ENCODE results near the gene C6orf89. TPM values are rescaled to one million over a fixed set of nuclear protein-coding genes. Genes with fewer than 3 reads are reported as not detected.
"Not testable (repeated sequence)": the region's sequence is repeated elsewhere in the genome, so short reads cannot be mapped to it uniquely, and the experiment has no call there.

The C6orf89 gene
- total RNA-seq, 1 experiment from 2014 or later, result 47.6 TPM

DNA sequence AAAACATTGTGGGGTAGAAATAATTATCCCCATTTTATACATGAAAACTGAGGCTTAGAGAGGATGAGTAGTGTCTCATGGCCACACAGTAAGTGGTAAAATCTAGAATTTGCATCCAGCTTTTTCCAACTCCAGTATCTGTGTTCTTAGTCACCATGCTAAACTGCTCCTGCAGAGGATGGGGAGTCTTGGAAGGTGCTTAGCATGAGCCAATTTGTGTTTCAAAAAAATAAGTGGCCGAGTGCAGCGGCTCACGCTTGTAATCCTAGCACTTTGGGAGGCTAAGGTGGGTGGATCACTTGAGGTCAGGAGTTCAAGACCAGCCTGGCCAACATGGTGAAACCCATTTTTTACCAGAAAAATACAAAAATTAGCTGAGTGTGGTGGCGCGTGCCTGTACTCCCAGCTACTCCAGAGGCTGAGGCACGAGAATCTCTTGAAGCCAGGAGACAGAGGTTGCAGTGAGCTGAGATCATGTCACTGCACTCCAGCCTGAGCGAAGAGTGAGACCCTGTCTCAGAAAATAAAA, 2.4 kb downstream of the C6orf89 start:
- no peak overlapping the region for H3K27ac ChIP-seq
- no peak overlapping the region for H3K4me3 ChIP-seq
- H3K9me3 ChIP-seq (replicated peaks), result no peaks in the 10 kb centered on the region
- H3K27me3 ChIP-seq (replicated peaks), result no peaks in the 10 kb centered on the region
- DNase-seq (ENCODE audit: low read depth in 1 of 2, low spot score in 2 of 2), result no peak
- H3K4me1 ChIP-seq (replicated peaks), result peaks cover 8% of the 10 kb centered on the region
- H3K36me3 ChIP-seq, result peaks cover 4% of the 10 kb centered on the region; the same call in 1 of the 2 replicates

- Histone ChIP-seq H3K9me3 (replicated peaks) (no peaks in the 10 kb centered on the region), H3K4me1 (replicated peaks) (peaks cover 8% of the 10 kb centered on the region), H3K36me3 (peaks cover 4% of the 10 kb centered on the region; the same call in 1 of the 2 replicates), H3K27ac (no peak overlapping the region), H3K27me3 (replicated peaks) (no peaks in the 10 kb centered on the region), H3K4me3 (no peak overlapping the region)
- no peak for DNase-seq (ENCODE audit: low read depth in 1 of 2, low spot score in 2 of 2)
These were observed 3.1 kb downstream of the C6orf89 start for GRCh38 chr6:36888654-36889481.

DNA sequence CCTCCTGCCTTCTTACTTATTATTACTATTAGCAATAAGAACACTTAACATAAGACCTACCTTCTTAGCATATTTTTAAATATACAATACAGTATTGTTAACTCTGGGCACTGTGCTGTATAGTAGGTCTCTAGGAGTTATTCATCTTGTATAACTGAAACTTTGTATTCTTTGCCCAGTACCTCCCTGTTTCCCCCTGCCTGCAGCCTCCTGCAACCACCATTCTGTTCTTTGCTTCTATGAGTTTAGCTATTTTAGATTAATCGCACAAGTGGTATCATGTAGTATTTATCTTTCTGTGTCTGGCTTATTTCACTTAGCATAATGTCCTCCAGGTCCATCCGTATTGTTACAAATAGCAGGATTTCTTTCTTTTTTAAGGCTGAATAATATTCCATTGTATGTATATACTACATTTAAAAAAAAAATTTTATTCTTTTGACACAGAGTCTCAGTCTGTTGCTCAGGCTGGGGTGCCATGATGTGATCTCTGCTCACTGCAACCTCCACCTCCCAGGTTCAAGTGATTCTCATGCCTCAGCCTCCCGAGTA, 4.4 kb downstream of the C6orf89 start:
- Histone ChIP-seq H3K36me3 (peaks cover 17% of the 10 kb centered on the region), H3K4me1 (replicated peaks) (peaks cover 8% of the 10 kb centered on the region), H3K9me3 (replicated peaks) (no peaks in the 10 kb centered on the region)

GRCh38 chr6:36891153-36891552, 5.4 kb downstream of the C6orf89 start:
- not testable (repeated sequence) for H3K4me1 ChIP-seq (replicated peaks); DNase-seq (ENCODE audit: low read depth in 1 of 2, low spot score in 2 of 2); H3K9me3 ChIP-seq (replicated peaks); H3K4me3 ChIP-seq; H3K27ac ChIP-seq; H3K27me3 ChIP-seq (replicated peaks)
- H3K36me3 ChIP-seq, result peaks cover 27% of the 10 kb centered on the region

More for the DNA sequence above, 4.4 kb downstream of the C6orf89 start:
- DNase-seq (ENCODE audit: low read depth in 1 of 2, low spot score in 2 of 2), result no peak
- H3K4me3 ChIP-seq, result no peak overlapping the region
- H3K27ac ChIP-seq, result no peak overlapping the region
- no peaks in the 10 kb centered on the region for H3K27me3 ChIP-seq (replicated peaks)

DNA sequence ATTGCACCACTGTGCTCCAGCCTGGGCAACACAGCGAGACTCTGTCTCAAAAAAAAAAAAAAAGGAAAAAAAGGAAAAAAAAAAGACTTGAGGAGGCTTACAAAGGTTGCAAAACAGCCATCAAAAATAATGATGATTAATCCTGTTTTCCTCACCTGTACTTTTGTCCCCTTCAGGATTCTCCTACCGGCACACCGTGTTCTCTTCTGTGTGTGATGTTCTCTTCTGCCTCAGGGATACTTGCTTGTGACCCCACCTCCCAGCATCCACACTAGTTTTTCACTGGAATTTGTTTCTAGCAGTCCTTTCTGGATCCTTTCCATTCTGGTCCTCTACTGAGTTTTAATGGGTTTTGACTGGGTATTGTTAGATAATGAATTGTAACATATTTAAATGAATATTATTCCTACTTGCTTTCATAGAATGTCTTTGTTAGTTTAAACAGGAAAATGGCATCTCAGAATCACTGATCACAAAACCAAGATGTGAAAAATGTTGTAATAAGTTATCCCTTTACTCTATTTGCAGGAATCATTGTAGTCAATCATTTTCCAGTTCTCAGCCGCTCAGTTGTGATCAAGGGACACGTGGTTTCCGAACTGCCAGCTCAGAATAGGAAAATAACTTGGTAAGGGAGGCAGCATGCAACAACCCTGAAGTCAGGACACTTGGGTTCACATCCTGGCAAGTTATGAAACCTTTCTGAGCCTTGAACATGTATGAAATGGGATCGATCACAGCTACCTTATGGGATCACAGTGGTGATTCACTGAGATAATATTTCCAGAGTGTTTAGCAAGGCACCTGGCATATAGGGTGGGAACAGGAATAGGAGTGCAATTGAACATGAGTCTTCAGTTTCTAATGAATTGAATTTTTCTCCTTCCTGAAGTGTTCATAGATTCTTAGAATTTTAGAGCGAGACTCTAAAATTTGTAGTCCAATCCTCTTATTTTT, 8.5 kb downstream of the C6orf89 start:
- H3K27ac ChIP-seq, result no peak overlapping the region
- H3K27me3 ChIP-seq (replicated peaks), result no peaks in the 10 kb centered on the region
- H3K9me3 ChIP-seq (replicated peaks), result no peaks in the 10 kb centered on the region
- H3K4me1 ChIP-seq (replicated peaks), result no peaks in the 10 kb centered on the region
- DNase-seq (ENCODE audit: low read depth in 1 of 2, low spot score in 2 of 2), result no peak
- peaks cover 29% of the 10 kb centered on the region for H3K36me3 ChIP-seq
- H3K4me3 ChIP-seq, result no peak overlapping the region

GRCh38 chr6:36897609-36898008, 11.9 kb downstream of the C6orf89 start:
- H3K27ac ChIP-seq, result no peak overlapping the region
- no peak for DNase-seq (ENCODE audit: low read depth in 1 of 2, low spot score in 2 of 2)

GRCh38 chr6:36904114-36904513, 18.4 kb downstream of the C6orf89 start:
- peak overlapping the region; percentile 26 for H3K27ac ChIP-seq
- no peaks in the 10 kb centered on the region for H3K9me3 ChIP-seq (replicated peaks)
- H3K36me3 ChIP-seq, result peaks cover 52% of the 10 kb centered on the region
- H3K4me1 ChIP-seq (replicated peaks), result peaks cover 44% of the 10 kb centered on the region
- no peak overlapping the region for H3K4me3 ChIP-seq
- DNase-seq (ENCODE audit: low read depth in 1 of 2, low spot score in 2 of 2), result peak in 1 of 2 experiments; percentile 48
- no peaks in the 10 kb centered on the region for H3K27me3 ChIP-seq (replicated peaks)

More at GRCh38 chr6:36897609-36898008, 11.9 kb downstream of the C6orf89 start:
- H3K27me3 ChIP-seq (replicated peaks), result no peaks in the 10 kb centered on the region
- no peak overlapping the region for H3K4me3 ChIP-seq
- no peaks in the 10 kb centered on the region for H3K9me3 ChIP-seq (replicated peaks)
- H3K36me3 ChIP-seq, result peaks cover 51% of the 10 kb centered on the region
- H3K4me1 ChIP-seq (replicated peaks), result no peaks in the 10 kb centered on the region

DNA sequence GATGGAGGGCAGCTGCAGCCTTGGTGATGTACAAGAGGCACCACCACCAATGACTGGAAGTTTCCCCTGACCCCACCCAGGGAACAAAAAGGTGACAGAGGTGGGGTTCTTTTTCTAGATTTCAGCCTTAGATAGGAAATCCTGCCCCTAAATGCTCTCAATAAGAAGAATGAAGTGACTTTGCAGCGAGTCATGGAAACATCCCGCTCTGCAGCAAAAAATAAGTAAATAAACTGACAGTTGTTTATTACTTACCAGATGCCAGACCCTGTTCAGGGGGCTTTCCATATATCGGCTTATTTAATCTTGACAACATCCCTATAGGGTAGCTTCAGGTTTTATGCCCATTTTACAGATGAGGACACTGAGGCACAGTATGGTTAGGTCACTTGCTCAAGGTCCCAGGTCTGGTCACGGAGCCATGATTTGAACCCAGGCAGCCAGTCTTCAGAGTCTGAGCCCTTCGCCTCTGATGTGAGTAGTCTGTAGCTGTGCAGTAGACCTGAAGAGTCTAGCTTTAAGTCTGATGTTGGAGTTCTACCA, 19.2 kb downstream of the C6orf89 start:
- H3K27me3 ChIP-seq (replicated peaks), result no peaks in the 10 kb centered on the region
- H3K27ac ChIP-seq, result no peak overlapping the region
- H3K9me3 ChIP-seq (replicated peaks), result no peaks in the 10 kb centered on the region
- H3K4me3 ChIP-seq, result no peak overlapping the region
- peak in 1 of 2 experiments; percentile 47 for DNase-seq (ENCODE audit: low read depth in 1 of 2, low spot score in 2 of 2)
- H3K4me1 ChIP-seq (replicated peaks), result peaks cover 44% of the 10 kb centered on the region
- H3K36me3 ChIP-seq, result peaks cover 47% of the 10 kb centered on the region

DNA sequence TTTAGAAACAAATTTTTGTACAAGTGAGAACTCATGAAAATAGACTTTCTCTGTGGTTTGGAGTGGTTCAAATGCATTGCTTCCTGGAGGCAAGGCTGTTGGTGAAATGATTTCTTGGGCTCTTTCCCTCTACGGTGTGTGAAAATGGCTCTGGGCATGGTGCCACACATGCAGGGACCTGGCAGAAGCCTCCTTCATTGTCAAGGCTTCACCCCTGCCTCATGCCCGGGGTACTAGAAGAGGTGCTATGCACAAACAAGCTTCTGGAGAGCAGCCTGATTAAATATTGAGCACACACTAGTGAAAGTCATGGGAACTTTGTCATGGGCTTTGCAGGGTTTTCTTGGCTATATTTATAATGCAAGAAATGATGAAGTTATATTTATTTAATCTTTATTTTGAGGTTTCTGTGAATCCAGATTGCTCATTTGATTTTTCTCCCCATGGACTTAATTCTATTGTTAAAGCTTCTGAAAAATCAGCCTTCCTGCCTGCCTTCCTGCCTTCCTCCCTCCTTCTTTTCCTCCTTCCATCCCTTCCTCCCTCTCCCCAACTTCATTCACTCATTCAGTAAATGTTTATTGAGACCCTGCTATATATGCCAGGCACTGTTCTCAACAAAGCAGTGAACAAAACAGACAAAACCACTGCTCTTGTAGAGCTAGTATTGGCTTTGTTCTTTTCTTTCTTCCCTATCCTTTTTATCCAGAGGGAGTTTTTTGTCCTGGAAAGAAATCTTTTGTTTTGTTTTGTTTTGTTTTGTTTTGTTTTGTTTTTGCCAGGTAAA, 21.0 kb downstream of the C6orf89 start:
- Histone ChIP-seq H3K27me3 (replicated peaks) (no peaks in the 10 kb centered on the region), H3K4me3 (no peak overlapping the region), H3K4me1 (replicated peaks) (peaks cover 46% of the 10 kb centered on the region), H3K9me3 (replicated peaks) (no peaks in the 10 kb centered on the region), H3K27ac (no peak overlapping the region), H3K36me3 (peaks cover 41% of the 10 kb centered on the region)
- no peak for DNase-seq (ENCODE audit: low read depth in 1 of 2, low spot score in 2 of 2)

DNA sequence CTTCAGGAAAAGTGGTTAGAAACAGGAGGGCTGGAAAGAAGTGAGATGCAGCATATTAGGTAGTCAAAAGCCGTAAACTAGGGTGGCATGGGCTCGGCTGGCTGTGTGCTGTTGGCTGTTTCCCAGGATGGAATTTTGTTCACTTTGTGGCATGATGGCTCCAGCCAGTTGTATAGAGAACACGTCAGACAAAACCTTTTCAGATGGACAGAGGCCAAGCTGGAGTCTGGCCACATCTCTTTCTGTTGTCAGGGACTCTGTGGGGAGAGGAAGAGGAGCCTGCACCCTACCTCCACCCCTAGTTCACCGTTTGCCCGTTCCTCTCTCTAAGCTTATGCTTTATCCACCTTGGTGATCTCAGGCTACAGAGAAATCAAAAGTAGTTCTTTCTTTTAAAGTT, 22.0 kb downstream of the C6orf89 start:
- Histone ChIP-seq H3K9me3 (replicated peaks) (no peaks in the 10 kb centered on the region), H3K27me3 (replicated peaks) (no peaks in the 10 kb centered on the region), H3K36me3 (peaks cover 31% of the 10 kb centered on the region), H3K4me1 (replicated peaks) (peaks cover 55% of the 10 kb centered on the region), H3K27ac (no peak overlapping the region), H3K4me3 (no peak overlapping the region)
- peak in 1 of 2 experiments; percentile 38 for DNase-seq (ENCODE audit: low read depth in 1 of 2, low spot score in 2 of 2)

DNA sequence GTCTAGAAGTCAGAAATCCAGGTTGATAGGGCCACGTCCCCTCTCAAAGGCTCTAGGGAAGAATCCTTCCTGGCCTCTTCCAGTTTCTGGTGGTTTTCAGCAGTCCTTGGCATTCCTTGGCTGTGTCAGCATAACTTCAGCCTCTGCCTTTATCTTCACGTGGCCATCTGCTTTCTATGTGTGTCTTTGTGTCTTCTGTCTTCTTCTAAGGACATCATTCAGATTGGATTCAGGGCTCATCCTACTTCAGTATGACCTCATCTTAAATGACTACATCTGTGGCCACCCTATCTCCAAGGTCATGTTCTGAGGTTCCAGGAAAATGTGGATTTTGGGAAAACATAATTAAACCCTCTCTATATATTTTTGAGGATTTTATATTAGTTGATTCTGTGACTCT, 23.0 kb downstream of the C6orf89 start:
- DNase-seq (ENCODE audit: low read depth in 1 of 2, low spot score in 2 of 2), result no peak
- no peak overlapping the region for H3K4me3 ChIP-seq
- H3K27ac ChIP-seq, result no peak overlapping the region
- H3K4me1 ChIP-seq (replicated peaks), result peaks cover 60% of the 10 kb centered on the region
- no peaks in the 10 kb centered on the region for H3K9me3 ChIP-seq (replicated peaks)
- peaks cover 31% of the 10 kb centered on the region for H3K36me3 ChIP-seq
- no peaks in the 10 kb centered on the region for H3K27me3 ChIP-seq (replicated peaks)

DNA sequence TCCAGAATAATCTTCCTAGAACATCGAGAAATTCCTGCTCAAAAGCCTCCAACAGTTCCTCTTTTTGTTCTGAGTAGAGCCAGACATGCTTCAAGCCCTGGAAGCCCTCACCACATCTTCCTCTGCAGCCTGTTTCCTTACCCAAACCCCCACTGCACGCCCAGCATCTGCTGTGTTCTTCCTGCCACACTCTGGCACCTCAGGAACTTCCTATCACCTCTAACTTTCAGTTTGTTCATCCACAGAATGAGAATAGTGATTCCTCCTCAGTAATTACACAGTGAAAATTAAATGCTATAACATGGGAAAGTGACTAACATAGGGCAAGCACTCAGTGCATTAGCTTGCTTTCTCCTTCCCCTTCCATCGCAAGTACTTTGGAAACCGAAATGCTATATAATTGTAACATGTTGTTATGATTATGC, 26.3 kb downstream of the C6orf89 start:
- Histone ChIP-seq H3K27me3 (replicated peaks) (no peaks in the 10 kb centered on the region), H3K36me3 (peaks cover 37% of the 10 kb centered on the region), H3K9me3 (replicated peaks) (no peaks in the 10 kb centered on the region), H3K27ac (no peak overlapping the region), H3K4me1 (replicated peaks) (peaks cover 40% of the 10 kb centered on the region), H3K4me3 (no peak overlapping the region)
- DNase-seq (ENCODE audit: low read depth in 1 of 2, low spot score in 2 of 2), result no peak

Data from SJSA1 (cell line).